Activated CD4-positive, alpha-beta T cell treated with anti-CD3 and anti-CD28 coated beads, Interleukin-2, amount 50 U/mL, for 4 hours (primary cell): Measurements from ENCODE around the gene IKZF1.
A peak's percentile ranks its signal among the peaks of the same experiment; 100 is the strongest.

Experiments used
- DNase-seq, 2 experiments: peaks; one replicate each; pipeline ENCODE4 v3.0.0-alpha.2; 2020

IKZF1 gene

DNA sequence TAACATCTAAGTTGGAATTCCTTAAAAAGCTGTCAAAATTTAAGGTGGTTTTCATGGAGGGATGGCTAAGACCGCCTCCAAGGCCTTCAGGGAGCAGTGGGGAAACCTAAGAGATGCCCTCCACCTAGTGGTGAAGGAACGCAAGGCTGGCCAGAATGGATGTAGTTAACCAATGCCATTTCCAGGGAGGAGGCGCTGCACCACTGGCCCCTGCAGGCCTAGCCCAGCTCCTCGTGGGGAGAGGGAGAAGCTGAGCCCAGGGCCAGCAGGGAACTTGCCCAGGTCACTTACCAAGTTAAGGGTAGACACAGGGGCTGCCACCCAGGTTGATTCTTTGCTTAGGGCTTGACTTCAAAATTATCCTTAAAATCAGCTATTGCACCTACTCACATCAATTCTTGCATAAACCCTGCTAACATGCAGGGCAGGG lies 113.6 kb downstream of the IKZF1 start:
- DNase-seq: peak; percentile 63 to 67

DNA sequence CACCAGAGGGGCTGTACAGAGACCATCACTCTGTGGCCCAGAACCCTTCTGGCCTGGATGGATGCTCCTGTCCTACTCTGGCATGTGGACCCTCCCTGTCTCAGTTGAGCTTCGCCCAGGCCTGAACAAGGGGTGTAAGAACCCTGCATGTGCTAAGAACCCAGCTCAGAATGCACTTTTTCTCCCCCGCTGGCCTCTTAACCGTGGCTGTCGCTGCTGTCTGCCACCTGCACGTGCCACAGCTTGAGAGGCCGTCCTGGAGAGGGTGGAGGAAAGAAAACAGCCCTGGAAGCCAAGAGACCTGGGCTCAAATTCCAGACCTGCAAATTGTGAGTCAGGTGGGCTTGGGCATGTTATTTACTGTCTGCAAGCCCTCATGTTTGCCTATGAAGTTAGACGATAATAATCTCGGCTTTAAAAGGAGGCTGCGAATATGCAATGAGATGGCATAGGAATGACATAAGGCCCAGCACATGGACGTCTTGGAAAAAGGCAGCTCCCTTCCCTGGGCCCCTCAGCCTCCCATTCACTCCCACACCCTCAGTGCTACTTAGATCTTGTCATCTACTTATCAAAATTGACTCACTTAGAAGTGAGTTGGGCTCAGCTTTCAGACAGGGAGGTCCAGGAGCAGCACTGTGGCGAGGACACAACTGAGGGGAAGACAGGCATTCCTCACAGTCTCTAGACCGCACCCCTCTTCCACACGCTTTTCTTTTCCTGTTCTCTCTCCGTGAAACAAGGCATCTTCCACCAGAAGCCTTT lies 114.2 kb downstream of the IKZF1 start:
- DNase-seq: no peak

DNA sequence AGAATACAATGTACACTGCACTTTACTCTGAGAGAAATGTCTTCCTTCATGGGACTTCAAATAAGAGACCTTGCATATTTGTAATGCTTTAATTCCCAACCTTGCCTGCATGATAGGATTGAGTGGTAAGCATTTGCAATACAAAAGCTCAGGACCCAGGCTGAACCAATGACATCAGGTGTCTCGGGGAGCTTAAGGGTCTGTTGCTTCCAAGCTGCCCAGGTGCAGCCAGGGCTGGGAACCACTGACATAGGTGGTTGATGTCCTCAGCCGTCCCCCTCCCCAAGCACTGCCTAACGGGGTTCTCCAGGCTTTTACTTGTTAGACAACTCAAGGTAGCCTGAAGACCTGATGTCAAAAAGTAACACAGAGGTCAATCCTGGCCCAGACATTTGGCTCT lies 116.5 kb downstream of the IKZF1 start:
- DNase-seq: no peak

DNA sequence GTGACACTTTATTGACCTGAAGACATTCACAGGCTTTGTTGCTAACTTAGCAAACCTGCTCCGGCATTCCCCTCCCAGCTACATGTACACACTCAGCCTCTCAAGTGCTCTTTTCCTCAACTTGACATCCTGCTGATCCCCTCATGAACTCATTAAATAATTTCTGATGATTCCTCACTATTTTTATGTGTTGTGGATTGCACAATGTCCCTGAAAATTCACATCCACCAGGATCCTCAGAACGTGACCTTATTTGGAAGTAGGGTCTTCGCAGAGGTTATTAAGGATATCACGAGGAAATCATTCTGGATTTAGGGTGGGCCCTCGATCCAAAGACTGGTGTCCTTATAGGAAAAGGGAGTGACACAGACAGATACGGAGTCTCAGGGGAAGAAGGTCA lies 118.3 kb downstream of the IKZF1 start:
- DNase-seq: no peak

DNA sequence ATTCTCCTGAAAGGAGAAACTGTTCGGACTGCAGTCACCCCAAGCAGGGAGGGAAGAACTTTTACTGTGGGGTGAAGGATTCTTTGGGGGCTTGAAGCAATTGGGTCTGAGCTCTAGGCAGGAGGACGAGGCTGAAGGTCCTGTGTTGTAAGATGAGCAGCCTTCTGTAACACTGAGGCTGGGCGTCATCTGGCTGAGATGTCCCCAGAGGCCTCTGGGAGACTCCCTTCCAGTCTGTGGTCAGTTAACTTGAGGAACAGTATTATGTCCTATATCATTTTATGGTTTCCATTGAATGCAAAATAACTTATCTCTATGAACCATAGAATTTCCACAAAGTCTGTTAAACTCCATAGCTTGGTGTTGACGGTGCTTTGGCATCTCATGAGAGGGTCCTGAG lies 119.3 kb downstream of the IKZF1 start:
- DNase-seq: no peak

DNA sequence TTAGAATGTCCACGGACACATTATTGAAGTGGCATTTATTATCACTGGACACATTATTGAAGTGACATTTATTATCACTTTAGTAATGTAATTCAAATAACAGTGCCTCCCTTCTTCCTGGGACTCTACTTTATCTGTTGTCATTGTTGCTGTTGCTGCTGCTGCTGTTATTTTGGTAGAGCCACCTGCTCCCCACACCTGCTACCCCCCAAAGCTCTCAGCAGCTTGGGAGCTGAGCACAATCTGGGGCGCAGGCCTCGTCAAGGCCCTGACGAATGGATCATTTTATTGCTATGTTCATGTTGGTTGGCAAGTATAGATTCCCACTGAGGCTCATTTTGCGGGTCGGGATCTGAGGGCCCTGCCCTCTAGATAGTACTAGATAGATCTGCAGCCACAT lies 120.8 kb downstream of the IKZF1 start:
- DNase-seq: no peak

DNA sequence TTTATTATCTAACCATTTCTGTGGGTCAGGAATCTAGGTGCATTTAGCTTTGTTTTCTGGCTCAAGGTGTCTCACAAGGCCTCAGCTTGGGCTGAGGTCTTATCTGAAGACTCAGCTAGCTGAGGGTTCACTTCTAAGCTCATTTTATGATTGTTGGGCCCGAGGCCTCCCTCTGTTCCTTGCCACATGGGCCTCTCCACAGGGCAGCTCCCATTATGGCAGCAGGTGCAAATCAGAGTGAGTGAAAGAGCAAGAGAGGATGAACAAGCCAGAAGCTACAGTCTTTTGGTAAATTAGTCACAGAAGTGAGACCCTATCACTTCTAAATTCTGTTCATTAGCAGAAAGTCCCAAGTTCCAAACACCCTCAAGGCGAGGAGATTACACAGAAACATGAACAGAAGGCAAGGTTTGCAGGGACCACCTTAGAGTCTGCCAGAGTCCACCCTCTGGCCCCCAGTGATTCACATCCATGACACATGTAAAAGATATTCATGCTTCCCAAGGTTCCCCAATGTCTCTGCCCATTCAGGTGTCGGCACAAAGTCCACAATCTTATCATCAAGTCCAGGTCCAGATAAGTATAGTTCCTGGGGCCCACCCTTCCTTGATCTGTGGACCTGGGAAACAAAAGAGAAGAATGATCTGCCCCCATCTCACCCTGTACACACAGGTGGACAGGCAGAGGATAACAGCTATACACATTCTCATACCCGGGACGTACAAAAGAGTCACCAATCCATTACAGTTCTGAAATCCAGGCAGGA lies 121.9 kb downstream of the IKZF1 start:
- DNase-seq: no peak

DNA sequence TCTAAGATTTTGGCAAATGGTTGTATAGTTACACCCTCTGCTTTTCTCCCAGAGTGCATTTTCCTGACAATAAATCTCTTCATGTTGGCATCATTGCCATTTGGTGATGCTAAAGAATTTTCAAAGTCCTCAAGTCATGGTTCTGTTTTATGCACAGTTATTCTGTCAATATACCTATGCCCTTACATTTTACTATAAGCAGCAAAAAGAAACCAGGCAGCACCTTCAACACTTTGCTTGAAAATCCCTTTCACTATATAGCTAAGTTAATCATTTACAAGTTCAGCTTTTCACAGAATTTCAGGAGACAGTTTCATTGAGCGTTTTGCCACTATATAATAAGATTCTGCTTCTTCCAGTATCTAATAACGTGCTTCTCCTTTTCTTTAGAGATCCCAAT lies 123.0 kb downstream of the IKZF1 start:
- DNase-seq: no peak

DNA sequence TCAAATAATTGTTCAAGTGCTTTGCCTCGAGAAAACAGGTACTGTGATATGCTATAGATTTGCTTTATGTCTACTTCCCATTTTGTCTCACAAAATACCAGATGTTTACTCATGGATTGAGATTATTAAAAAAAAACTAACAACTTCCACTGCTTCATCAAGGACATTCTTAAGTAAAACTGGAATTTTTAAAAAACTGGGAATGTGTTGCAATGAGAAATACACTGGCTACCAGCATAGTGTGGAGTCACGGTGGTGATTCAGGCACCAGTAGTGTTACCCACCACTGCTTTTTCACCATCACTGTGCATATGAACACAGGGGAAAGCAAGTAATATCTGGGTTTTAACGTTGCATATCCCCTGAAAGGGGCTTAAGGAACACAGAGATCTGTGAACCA lies 124.4 kb downstream of the IKZF1 start:
- DNase-seq: no peak

DNA sequence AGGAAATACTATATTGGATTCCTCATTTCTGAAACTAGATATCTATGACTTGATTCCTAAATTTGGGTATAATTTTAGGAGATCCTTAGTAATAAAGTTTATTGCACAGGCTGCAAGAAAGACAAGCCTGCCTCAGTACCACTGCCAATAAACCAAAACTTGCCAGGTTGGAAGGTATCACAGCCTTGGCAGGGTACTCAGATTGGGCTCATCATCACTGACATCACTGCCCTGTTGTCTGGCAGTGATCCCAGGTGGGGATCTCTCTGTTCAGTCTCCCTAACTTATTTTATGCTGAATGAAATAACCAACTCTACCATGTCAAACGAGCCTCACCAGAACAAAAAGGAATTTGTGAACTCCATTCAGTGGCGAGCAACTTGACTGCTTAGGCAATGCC lies 126.8 kb downstream of the IKZF1 start:
- DNase-seq: no peak

DNA sequence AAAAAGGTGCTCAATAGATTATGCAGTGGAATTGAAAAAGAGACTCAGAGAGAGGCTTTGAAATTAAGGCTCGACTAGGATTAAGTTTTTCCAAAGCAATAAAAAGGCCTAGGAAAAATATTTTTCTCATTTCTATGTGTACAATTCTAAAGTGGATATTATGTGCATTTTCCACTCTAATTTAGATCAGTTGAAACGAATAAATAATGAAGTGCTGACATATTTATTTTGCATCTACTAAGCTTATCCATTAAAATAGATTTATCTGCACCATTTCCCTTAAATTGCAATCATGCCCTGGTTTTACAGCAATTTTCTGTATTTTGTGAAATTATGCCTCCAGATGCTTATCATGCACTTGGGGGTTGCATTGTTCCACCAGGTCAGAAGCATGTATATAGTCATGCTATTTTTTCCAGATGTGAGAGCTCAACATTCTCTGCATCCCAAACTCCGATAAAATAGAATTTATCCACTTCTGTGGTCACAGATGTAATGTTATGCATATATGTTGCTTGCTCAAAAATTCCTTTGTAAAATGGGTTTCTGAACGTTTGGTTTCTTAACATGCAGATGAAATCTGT lies 127.3 kb downstream of the IKZF1 start:
- DNase-seq: no peak

DNA sequence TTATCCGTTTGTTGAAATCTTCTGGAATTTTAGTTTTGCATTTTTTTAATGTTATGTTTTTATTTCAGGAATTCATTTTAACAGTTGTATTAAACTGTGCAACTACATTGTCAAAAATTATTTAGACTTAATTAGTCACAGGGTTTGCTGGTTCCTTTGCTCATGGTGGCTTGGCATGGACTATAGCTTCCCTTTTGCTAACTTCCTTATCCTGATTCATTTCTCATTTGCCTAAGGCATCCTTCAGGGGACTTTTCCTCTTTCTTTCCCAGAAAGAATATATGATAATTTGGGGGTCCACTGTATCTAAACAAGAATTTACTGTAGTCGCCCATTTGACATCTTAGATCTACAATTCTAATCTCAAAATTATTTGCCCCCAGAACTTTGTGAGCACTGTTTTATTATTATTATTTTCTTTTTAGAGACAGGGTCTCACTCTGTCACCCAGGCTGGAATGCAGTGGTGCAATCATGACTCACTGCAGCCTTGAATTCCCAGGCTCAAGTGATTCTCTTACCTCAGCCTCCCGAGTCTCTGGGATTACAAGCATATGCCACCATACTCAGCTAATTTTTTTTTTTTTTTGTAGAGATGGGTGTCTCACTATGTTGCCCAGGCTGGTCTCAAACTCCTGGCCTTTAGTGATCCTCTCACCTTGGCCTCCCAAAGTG lies 131.8 kb downstream of the IKZF1 start:
- DNase-seq: no peak

DNA sequence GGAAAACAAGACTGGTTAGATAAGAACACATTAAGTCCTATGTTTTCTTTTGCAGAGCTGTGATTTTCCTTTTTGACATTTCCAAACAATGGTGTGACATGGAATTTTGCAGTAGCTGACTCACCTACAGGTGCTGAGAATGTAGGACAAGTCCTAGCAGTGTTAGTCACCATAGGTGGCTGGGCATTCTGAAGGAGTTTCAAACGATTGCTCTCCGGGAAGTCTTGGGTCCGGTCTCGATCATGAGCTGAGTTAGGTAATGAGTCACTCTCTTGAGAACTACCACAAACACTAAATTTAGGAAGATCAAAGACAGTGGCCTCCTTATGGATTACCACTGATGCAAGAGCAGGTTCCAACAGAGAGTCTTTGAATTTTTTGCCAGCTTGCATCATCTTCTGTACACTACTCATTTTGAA lies 142.0 kb downstream of the IKZF1 start:
- DNase-seq: no peak

DNA sequence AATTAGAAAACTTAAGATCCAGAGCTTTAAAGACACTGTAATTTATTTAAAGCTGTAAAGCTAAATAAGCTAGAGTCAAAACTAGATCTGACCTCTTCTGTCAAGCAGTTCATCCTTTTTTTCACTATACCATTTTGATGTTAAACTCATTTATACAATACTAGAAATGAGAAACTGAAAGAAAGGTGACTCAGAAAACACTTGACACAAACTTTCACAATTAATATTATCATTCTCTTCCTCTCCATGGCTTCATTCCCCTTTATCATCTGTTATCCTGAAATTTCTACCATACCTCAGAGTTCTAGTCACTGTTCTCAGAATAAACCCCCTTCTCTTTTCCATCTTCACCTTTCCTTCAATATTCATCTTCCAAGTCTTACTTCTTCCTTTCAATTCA lies 144.3 kb downstream of the IKZF1 start:
- DNase-seq: no peak

DNA sequence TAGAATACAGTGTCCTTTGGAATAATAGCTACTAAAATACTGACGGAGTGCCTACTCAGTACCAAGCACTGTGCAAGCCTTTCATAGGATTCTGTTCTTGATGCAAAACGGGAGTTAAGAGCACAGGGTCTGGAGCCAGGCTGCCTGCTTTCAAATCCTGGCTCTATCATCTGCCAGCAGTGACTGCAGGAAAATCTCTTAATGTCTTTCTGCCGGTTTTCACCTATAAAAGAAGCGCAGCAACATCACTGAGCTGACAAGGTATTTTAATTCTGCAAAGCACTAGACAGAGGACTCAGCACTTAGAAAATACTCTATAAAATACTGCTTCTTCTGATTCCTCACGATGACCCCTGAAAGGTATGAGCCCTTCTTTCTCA lies 145.0 kb downstream of the IKZF1 start:
- DNase-seq: no peak

DNA sequence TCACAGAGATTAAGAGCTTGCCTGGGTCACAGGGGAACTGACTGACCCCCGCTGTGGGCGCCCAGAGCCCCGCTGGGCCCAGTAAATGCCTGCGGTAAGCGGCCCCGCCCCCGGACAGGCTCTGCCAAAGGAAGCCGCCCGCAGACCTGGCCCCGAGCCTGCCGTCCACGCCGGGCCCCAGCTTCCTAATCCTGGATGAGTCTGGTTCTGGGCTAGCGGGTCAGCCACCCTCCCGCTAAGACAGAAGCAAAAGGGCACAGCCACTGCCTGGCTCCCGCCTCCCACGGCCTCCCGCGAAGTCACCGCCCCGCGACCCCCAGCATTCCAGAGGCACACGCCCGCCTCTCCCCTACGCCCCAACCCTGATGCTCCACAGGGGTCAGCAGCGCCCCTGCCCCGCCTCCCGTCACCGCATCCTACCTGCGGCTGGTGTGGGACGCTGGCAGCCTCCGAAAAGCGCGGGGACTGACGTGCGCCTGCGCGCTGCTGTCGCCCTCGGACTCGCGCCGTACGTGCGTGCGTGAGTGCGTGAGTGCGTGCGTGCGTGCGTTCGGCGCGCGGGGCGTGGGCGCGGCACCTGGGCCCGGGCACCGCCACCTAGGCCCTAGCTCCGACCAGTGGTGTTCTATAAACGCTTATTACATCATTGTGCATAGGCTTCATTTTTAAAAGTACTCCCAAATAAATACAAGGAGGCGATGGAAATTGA lies 145.5 kb downstream of the IKZF1 start, which contains the start of gene FIGNL1:
Gene FIGNL1, minus strand, starts transcription at position 470 of the 709 bp plus-strand sequence. CDS start 3,063 bp downstream, outside the sequence.
- peak; percentile 71 to 78 for DNase-seq

DNA sequence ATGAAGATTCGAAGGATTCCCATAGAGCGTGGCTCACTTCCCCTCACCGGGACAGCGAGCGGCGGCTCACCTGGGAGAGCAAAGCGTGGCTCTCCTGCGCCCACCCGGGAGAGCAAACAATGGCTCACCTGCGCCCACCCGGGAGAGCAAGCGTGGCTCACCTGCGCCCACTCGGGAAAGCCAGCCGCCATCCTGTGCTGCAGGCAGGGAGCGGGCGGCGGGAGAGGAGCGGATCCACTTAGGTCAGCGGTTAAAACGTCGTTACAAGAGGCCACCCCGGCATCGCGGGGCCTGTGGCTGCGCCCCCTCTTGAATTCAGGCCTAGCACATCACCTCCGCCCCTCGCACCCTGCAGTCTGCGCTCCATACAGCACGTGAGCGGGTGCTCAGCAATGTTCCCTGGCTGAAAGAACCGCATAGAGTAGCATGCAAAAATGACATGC lies 146.1 kb downstream of the IKZF1 start:
- DNase-seq: peak; percentile 13 to 25
